ENCODE results near the gene CLDN18. TPM values are rescaled to one million over a fixed set of nuclear protein-coding genes. Genes with fewer than 3 reads are reported as not detected.

Gene CLDN18
- total RNA-seq, 1 donor from 2014 or later: not detected

- no peak overlapping the region for H3K27ac Mint-ChIP-seq (ENCODE audit: unreplicated experiment)
- no peak overlapping the region for H3K4me3 Mint-ChIP-seq (ENCODE audit: unreplicated experiment)
- peaks cover 7% of the 10 kb centered on the region for H3K4me1 Mint-ChIP-seq (ENCODE audit: unreplicated experiment)
- H3K27me3 Mint-ChIP-seq (ENCODE audit: unreplicated experiment): no peaks in the 10 kb centered on the region
- H3K36me3 Mint-ChIP-seq (ENCODE audit: unreplicated experiment): peaks cover 31% of the 10 kb centered on the region
- DNase-seq (ENCODE audit: extremely low spot score, unreplicated experiment): no peak
- no peak for TF ChIP-seq CTCF (IDR thresholded peaks at IDR 0.05)
- H3K9me3 Mint-ChIP-seq (ENCODE audit: unreplicated experiment): no peaks in the 10 kb centered on the region
These were observed 62.8 kb downstream of the CLDN18 start for GRCh38 chr3:138072796-138073195.

DNA sequence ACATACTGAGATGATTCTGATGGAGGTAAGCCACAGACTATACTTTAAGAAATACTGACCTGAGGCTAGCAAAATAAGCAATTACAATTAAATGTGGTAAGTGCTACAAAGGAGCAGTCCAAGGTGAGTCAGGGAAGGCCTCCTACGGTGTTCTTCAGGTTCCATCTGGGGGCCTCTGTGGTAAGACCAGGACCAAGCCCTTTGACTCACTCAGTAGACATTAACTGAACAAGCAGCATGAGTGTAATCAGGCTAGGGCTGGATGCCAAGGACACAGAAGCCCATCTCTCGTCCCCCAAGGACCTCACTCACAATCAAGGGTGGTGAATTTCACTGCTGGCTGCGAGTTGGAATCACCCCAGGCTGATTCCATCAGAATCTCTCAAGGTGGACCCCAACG, 68.1 kb downstream of the CLDN18 start:
- Mint-ChIP-seq H3K4me1 (ENCODE audit: unreplicated experiment) (peaks cover 49% of the 10 kb centered on the region), H3K36me3 (ENCODE audit: unreplicated experiment) (peaks cover 41% of the 10 kb centered on the region), H3K27ac (ENCODE audit: unreplicated experiment) (no peak overlapping the region), H3K27me3 (ENCODE audit: unreplicated experiment) (no peaks in the 10 kb centered on the region), H3K9me3 (ENCODE audit: unreplicated experiment) (no peaks in the 10 kb centered on the region), H3K4me3 (ENCODE audit: unreplicated experiment) (no peak overlapping the region)
- no peak for DNase-seq (ENCODE audit: extremely low spot score, unreplicated experiment)
- no peak for TF ChIP-seq CTCF (IDR thresholded peaks at IDR 0.05)

DNA sequence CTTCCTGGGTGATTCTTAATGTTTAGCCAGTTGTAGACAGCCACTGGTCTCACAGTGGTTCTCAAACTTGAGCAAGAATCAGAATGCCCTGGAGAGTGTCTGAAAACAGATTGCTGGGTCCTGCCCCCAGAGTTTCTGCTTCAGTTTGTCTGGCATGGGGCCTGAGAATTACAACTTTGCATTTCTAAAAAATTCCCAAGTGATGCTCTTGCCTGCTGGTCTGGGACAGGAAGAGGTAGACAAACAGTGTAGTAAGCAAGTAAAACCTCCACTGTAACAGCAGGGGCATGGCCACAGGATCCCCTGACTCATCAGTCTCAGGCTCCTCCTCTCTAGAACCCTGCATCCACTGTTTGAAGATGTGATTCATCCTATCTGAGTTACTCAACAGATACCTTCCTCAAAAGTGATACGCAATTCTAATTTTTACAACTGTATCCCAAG, 69.0 kb downstream of the CLDN18 start:
- no peaks in the 10 kb centered on the region for H3K27me3 Mint-ChIP-seq (ENCODE audit: unreplicated experiment)
- DNase-seq (ENCODE audit: extremely low spot score, unreplicated experiment): no peak

DNA sequence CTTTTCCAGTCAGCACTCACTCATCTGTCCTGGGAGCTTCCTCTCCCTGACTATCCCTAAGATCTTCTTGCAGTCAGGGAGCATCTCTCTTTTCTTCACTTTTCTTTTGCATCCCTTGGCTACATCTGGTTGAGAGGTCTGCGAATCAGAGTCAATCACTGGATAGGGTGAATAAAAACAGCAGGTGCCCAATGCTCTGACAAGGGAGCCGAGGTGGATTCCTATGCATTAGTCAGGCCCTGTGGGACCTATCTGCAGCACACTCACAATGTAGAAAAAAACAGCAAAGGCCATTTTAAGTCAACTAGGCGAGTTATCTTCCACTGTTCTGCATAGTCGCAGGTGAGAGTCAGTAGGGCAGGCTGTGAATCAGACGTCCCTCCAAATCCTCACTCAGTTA, 69.9 kb downstream of the CLDN18 start:
- no peak for TF ChIP-seq CTCF (IDR thresholded peaks at IDR 0.05)
- Mint-ChIP-seq H3K36me3 (ENCODE audit: unreplicated experiment) (peaks cover 38% of the 10 kb centered on the region), H3K4me3 (ENCODE audit: unreplicated experiment) (no peak overlapping the region), H3K27ac (ENCODE audit: unreplicated experiment) (peak overlapping the region; percentile 27), H3K4me1 (ENCODE audit: unreplicated experiment) (peaks cover 51% of the 10 kb centered on the region), H3K27me3 (ENCODE audit: unreplicated experiment) (no peaks in the 10 kb centered on the region), H3K9me3 (ENCODE audit: unreplicated experiment) (no peaks in the 10 kb centered on the region)
- no peak for DNase-seq (ENCODE audit: extremely low spot score, unreplicated experiment)

More for the DNA sequence above, 69.0 kb downstream of the CLDN18 start:
- H3K9me3 Mint-ChIP-seq (ENCODE audit: unreplicated experiment): no peaks in the 10 kb centered on the region
- peak overlapping the region; percentile 82 for H3K27ac Mint-ChIP-seq (ENCODE audit: unreplicated experiment)
- peaks cover 34% of the 10 kb centered on the region for H3K36me3 Mint-ChIP-seq (ENCODE audit: unreplicated experiment)
- H3K4me1 Mint-ChIP-seq (ENCODE audit: unreplicated experiment): peaks cover 51% of the 10 kb centered on the region
- H3K4me3 Mint-ChIP-seq (ENCODE audit: unreplicated experiment): no peak overlapping the region
- no peak for TF ChIP-seq CTCF (IDR thresholded peaks at IDR 0.05)

DNA sequence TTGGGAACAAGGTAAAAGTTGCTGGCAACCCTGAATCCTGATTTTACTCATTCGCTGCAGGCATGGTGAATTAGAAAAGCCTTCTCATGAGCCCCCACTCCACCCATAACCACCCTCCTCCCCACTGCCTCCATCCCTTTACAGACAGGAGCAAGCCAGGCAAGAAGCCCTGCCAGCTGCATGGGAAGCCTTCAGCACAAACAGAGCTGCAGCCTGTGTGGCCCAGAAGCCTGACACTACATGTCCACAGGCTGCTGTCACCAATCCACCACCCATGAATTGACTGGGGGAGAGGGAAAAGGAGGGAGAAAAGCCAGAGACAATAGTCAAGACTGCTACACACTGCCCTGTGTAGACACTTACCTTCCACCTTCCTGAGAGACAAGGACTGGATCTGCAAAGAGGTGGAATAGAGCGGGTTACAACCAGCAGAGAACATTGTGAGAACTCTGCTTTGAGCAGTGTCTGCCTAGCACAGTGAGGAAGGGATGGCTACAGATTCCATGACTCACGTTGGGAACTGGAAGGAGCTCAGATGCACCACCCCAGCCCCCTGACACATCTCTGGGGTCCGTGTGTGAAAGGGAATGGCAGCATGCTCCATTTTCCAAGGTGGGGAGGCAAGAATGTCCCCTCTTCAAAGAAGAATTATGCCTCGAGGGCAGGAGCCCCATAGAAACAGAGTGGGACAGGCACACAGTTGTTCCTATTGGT, 71.6 kb downstream of the CLDN18 start:
- no peak for DNase-seq (ENCODE audit: extremely low spot score, unreplicated experiment)
- Mint-ChIP-seq H3K4me1 (ENCODE audit: unreplicated experiment) (peaks cover 51% of the 10 kb centered on the region), H3K9me3 (ENCODE audit: unreplicated experiment) (no peaks in the 10 kb centered on the region), H3K27ac (ENCODE audit: unreplicated experiment) (peak overlapping the region; percentile 85), H3K36me3 (ENCODE audit: unreplicated experiment) (peaks cover 29% of the 10 kb centered on the region), H3K4me3 (ENCODE audit: unreplicated experiment) (peak overlapping the region; percentile 61), H3K27me3 (ENCODE audit: unreplicated experiment) (no peaks in the 10 kb centered on the region)
- TF ChIP-seq CTCF (IDR thresholded peaks at IDR 0.05): no peak
